Measurements from ENCODE around the gene ADAM30.

ADAM30 gene

GRCh38 chr1:119917304-119918055 lies 21.2 kb upstream of the ADAM30 start:
- no peak for TF ChIP-seq GATA3 (IDR thresholded peaks at IDR 0.05; ENCODE audit: low read depth, low read length)
- TF ChIP-seq GATA2 (IDR thresholded peaks at IDR 0.05; ENCODE audit: low read depth, low read length), result no peak

- no peak for TF ChIP-seq GATA2 (IDR thresholded peaks at IDR 0.05; ENCODE audit: low read depth, low read length)
- TF ChIP-seq GATA3 (IDR thresholded peaks at IDR 0.05; ENCODE audit: low read depth, low read length), result no peak
Measured at GRCh38 chr1:119915517-119915916, 19.2 kb upstream of the ADAM30 start.

- no peak for TF ChIP-seq GATA3 (IDR thresholded peaks at IDR 0.05; ENCODE audit: low read depth, low read length)
- TF ChIP-seq GATA2 (IDR thresholded peaks at IDR 0.05; ENCODE audit: low read depth, low read length), result no peak
Measured at GRCh38 chr1:119914071-119914470, 17.8 kb upstream of the ADAM30 start.

- TF ChIP-seq GATA3 (IDR thresholded peaks at IDR 0.05; ENCODE audit: low read depth, low read length), result no peak
Measured at GRCh38 chr1:119912963-119913362, 16.6 kb upstream of the ADAM30 start.

GRCh38 chr1:119911775-119912174 lies 15.5 kb upstream of the ADAM30 start:
- TF ChIP-seq GATA3 (IDR thresholded peaks at IDR 0.05; ENCODE audit: low read depth, low read length) (no peak), GATA2 (IDR thresholded peaks at IDR 0.05; ENCODE audit: low read depth, low read length) (no peak)

GRCh38 chr1:119910618-119911017 lies 14.3 kb upstream of the ADAM30 start:
- no peak for TF ChIP-seq GATA3 (IDR thresholded peaks at IDR 0.05; ENCODE audit: low read depth, low read length)
- no peak for TF ChIP-seq GATA2 (IDR thresholded peaks at IDR 0.05; ENCODE audit: low read depth, low read length)

- no peak for TF ChIP-seq GATA2 (IDR thresholded peaks at IDR 0.05; ENCODE audit: low read depth, low read length)
- TF ChIP-seq GATA3 (IDR thresholded peaks at IDR 0.05; ENCODE audit: low read depth, low read length), result no peak
Measured at GRCh38 chr1:119909890-119910596, 13.7 kb upstream of the ADAM30 start.

GRCh38 chr1:119908661-119909060 lies 12.3 kb upstream of the ADAM30 start:
- no peak for TF ChIP-seq GATA2 (IDR thresholded peaks at IDR 0.05; ENCODE audit: low read depth, low read length)
- TF ChIP-seq GATA3 (IDR thresholded peaks at IDR 0.05; ENCODE audit: low read depth, low read length), result no peak

GRCh38 chr1:119906927-119907652 lies 10.8 kb upstream of the ADAM30 start:
- TF ChIP-seq GATA2 (IDR thresholded peaks at IDR 0.05; ENCODE audit: low read depth, low read length) (no peak), GATA3 (IDR thresholded peaks at IDR 0.05; ENCODE audit: low read depth, low read length) (no peak)

GRCh38 chr1:119903443-119903835 lies 7.1 kb upstream of the ADAM30 start:
- TF ChIP-seq GATA3 (IDR thresholded peaks at IDR 0.05; ENCODE audit: low read depth, low read length), result no peak
- no peak for TF ChIP-seq GATA2 (IDR thresholded peaks at IDR 0.05; ENCODE audit: low read depth, low read length)

- no peak for TF ChIP-seq GATA2 (IDR thresholded peaks at IDR 0.05; ENCODE audit: low read depth, low read length)
- no peak for TF ChIP-seq GATA3 (IDR thresholded peaks at IDR 0.05; ENCODE audit: low read depth, low read length)
Measured at GRCh38 chr1:119902775-119903442, 6.6 kb upstream of the ADAM30 start.

GRCh38 chr1:119898981-119899720 lies 2.8 kb upstream of the ADAM30 start:
- TF ChIP-seq GATA3 (IDR thresholded peaks at IDR 0.05; ENCODE audit: low read depth, low read length) (no peak), GATA2 (IDR thresholded peaks at IDR 0.05; ENCODE audit: low read depth, low read length) (no peak)

- TF ChIP-seq GATA2 (IDR thresholded peaks at IDR 0.05; ENCODE audit: low read depth, low read length) (no peak), GATA3 (IDR thresholded peaks at IDR 0.05; ENCODE audit: low read depth, low read length) (no peak)
Measured at GRCh38 chr1:119898530-119898929, 2.2 kb upstream of the ADAM30 start.
